Measurements from ENCODE around the gene PKP3. TPM values are rescaled to one million over a fixed set of nuclear protein-coding genes. Genes with fewer than 3 reads are reported as not detected.
"Not testable (repeated sequence)": the region's sequence is repeated elsewhere in the genome, so short reads cannot be mapped to it uniquely, and the experiment has no call there.

The PKP3 gene
- total RNA-seq, 1 experiment from 2014 or later = 0.84 TPM

DNA sequence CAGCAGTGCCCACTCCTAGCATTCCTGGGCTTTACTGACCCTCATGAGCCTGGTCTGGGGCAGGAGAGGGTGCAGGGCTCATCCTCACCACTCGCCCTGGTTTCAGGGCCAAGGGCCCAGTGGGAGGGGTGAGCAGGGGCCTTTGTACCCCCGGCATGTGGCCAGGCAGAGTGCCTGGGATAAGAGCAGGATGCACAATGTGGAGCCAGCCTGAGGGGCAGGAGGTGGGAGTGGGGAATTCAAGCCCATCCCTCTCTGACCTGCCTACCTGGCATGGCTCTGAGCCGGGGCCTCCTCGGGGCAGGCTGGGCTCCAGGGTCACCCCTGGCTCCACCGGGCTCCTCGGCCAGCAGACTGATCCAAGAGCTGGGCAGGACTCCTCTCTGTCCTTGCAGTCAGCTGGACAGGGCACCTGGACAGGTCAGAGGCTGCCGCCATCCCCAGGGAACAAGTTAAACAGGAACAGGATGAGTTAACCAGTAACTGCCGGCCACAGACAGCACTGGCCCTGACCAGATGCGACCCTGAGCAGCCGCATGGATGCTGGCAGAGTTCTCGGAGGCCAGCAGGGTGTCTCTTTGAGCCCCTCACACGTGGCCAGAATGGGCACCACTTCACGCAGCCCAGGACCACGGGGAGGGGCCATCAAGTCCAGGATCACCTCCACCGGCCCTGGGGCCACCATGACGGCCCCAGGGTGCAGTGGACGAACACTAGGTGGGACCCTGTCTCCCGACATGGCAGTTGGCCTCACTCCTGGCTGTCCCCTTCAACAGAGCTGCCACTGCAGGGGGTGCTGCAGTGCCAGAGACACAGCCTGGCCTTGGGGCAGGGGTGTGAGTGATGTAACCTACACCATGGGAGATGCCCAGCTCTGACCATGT is 15.8 kb downstream of the PKP3 start:
- DNase-seq (ENCODE audit: low read depth) = no peak

- DNase-seq (ENCODE audit: low read depth) = not testable (repeated sequence)
These were observed 16.7 kb downstream of the PKP3 start for GRCh38 chr11:410711-411110.

GRCh38 chr11:411520-411919 is 17.5 kb downstream of the PKP3 start:
- DNase-seq (ENCODE audit: low read depth) = not testable (repeated sequence)

DNA sequence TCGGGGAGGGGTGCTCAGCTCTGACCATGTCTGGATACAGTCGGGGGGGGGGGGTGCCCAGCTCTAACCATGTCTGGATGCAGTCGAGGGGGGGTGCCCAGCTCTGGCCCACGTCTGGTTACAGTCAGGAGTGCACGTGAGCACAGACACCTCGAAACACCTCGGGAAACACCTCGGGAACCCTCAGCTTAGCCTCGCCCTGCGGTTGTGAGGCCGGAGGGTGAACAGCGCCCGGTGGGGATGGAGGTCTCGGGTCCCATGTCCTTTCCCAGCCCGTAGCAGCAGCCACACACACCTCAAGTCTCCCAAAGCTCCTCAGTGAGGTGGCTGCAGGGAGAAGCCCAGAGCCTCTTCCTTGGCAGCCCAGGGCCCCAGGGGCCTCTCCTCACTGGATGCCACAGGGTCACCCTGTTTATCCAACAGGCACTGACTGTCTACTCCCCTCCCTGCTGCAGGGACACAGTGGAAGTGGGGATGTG is 18.7 kb downstream of the PKP3 start:
- DNase-seq (ENCODE audit: low read depth) = no peak

DNA sequence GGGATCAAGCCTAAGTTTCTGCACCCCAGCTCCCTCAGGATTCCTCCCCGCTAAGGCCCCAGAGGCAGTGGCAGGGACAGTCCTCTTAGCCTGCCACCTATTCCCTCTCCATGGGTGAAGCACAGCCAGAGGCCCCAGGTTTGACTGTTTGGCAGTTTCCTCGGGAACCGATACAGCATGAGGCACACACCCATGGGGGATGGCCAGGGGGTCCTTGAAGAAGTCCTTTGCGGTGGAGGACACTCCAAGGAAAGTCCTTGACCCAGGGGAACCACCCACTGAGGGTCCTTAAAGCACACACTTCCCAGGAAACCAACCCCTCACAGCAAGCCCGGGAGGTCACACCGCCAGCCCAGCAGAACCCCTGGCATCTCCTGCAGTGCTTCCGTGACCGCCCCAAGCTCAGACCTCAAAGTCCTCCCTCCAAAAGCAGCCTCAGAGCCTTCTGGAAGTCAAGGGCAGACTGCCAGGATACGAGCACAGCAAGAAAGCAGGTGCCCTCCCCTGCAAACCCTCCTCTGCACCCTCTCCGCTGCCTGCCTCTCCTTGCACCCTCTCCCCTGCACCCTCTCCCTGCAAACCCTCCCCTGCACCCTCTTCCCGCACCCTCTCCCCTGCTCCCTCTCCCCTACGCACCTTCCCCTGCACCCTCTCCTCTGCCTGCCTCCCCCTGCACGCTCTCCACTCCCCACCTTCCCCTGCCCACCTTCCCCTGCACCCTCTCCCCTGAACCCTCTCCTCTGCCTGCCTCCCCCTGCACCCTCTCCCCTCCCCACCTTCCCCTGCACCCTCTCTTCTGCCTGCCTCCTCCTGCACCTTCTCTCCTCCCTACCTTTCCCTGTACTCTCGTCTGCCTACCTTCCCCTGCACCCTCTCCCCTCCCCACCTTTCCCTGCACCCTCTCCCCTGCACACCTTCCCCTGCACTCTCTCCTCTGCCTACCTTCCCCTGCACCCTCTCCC is 19.4 kb downstream of the PKP3 start:
- DNase-seq (ENCODE audit: low read depth) = peak; percentile 34

DNA sequence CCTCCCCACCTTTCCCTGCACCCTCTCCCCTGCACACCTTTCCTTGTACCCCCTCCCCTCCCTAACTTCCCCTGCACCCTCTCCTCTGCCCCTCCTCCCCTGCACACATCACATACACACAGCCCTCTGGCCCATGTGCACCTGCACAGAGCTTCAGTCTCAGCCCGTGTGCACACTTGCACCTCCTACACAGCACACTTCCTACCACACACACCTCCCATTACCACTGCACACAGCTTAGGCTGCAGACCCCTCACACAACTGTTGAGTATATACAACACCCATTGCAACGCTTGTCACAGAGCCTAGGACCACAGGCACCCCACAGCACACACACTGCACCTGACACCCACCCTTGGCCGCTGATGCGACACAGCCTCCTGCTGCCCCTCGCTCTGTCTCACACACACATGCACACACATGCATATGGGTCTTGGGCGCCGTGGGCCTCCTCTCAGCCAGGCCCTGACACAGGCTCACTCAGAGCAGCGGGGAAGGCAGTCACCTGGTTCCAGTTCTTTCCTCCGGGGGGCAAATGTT is 20.4 kb downstream of the PKP3 start:
- DNase-seq (ENCODE audit: low read depth) = no peak

DNA sequence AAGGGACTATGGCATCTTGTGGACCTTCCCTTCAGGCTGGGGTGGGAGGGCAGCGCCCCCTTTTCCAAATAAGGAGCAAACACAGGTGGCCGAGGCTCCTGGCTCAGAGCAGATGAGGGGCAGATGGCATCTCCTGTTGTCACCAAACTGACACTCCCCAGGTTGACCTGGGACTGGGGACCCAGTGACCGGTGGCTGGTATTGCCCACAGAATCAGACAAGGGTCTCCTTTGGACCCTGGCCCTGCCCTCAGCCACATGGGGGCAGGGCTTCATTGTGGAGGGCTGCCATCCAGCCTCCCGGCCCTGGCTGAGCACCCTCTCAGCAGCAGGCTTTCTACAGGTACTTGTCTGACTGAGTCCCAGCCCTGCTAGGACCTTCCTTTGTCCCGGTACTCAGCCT is 21.6 kb downstream of the PKP3 start:
- DNase-seq (ENCODE audit: low read depth) = no peak

DNA sequence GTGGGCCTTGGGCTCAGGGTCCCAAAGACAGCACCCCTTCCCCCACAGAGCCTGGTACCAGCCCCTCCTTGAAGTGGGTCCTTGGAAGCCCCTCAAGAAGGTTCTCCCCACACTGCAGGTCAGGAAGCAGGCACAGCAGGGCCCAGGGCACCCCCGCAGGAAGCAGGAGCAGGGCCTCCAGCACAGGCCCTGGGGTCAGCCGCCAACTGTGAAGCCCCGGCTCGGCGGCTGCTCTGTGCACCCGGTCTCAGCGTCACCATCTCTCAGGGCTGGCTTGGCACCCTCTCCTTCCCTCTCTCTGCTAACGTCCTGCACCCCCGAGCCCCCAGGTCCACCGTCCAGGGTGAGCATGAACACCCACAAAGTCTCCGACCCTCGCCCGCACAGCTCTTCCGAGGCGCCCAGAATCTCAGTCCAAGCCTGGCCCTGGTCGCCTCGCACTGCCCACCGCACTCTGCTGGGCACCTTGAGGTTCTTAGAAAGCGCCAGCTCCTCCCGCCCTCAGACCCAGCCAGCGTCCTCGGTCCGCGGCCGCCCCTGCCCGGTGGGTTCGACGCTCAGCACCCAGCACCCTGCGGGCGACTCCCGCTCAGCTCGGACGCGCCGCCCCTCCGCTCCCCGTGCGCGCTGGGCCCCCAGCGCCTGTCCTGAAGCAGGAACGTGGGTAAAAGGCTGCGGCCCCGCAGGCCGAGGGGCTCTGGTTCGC is 22.2 kb downstream of the PKP3 start:
- DNase-seq (ENCODE audit: low read depth) = no peak

DNA sequence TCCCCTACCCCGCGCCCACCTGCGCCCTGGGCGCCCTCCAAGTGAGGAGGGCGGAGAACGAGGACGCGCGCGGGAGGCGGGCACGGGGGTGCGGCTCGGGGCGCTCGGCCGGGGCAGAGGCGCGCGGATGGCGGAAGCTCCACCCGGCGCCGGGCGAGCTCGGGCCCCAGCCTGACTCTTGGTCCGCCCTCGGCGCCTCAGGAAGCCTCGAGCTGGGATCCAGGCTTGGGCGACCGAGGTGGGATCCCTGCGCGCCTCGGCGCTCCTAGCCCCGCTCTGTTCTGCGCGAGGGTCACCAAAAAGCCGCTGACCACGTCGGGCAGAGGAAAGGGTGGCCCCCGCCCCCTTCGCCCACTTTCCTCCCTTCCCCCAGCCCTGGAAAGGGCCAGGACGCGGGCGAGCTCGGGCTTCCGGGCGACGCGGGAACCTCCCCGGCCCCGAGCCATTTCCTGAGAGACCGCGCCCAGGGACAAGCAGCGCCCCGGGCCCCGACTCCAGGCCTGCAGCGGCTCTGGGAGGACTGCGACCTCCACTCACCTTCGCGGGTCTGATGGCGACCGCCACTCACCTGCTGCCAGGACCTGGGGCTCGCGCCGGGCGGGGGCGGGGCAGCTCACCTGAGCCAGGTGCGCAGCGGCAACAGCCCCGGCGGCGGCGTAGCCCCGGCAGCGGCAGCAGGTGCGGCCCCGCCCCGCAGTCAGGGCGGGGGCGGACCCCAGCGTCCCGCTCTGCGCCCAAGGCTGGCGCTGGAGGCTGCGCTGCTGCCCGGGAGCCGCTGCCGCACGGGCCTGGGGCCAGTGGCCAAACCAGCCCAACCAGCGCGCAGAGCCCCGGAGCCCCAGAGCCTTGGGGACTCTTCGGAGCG is 23.0 kb downstream of the PKP3 start:
- no peak for DNase-seq (ENCODE audit: low read depth)

DNA sequence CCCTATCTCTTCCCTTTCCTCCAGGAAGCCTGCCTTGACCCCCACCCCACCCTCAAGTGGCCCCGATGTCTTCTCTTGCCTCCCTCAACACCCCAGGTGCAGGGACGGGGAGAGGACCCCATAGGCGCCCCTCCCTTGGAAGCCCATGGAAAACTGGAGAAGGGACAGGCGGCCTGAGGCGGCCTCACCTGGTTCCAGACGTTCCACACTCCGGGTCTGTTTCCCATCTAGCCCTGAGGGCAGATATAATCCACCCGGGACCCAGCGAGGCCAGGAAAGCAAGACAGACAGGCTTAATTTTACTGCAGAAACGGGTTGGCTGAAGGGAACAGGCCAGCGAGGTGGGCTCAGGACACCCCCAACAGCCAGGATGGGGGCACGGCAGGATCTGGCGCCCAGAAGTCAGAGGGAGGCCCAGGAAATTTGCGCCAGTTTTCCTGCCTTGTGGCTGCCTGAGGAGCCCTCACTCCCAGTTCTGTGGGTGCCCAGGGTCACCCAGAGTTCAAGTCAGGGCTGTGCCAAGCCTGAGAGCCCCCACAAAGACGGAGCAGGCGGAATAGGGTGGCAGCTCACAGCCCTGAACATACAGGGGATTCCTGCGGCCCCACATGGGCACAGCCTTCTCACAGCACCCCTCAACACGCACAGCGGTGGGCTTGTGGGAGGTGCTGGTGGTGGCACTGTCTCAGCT is 23.8 kb downstream of the PKP3 start:
- DNase-seq (ENCODE audit: low read depth) = no peak

DNA sequence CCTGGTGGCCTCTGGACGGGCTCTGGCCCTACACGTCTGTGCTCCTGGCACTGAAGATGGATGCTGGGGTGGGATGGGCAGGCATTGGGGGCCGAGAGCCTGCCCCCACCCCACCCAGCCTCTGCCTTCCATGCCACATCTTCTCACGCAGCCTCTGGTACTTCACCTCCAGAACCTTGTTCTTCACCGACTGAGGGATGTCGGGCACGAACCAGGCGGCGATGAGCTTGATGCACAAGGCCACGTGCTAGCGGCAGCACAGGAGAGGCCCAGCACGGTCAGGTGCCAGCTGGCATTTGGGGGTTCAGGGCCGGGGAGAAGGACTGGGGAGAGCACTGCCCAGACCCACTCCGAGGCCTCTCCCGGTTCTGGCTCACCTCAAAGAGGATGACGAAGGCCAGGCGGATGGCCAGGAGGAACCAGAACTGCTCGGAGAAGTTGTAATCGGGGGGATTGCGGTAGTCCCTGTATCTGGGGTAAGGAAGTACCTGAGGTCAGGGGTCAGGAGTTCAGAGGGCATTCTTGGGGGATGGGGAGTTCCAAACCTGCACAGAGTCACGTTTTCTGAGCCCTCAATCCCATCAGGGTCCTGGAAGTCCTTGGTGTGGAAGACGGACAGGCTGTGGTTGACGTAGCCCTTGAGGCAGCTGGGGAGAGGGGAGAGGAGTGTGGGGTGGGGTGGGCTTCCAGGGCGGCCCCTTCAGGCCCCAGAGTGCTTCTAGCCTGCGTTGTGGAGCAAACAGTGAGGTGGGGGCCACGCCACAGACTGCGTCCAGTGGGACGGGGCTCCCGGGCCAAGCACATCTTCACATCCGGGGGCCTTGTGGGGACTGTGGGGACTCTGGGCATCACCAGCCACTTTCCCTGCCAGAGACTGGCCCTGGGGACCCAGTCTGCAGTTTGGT is 24.6 kb downstream of the PKP3 start:
- no peak for DNase-seq (ENCODE audit: low read depth)

GRCh38 chr11:419248-420005 is 25.4 kb downstream of the PKP3 start:
- DNase-seq (ENCODE audit: low read depth) = no peak

- DNase-seq (ENCODE audit: low read depth) = no peak
These were observed 26.3 kb downstream of the PKP3 start for GRCh38 chr11:420054-420910.

DNA sequence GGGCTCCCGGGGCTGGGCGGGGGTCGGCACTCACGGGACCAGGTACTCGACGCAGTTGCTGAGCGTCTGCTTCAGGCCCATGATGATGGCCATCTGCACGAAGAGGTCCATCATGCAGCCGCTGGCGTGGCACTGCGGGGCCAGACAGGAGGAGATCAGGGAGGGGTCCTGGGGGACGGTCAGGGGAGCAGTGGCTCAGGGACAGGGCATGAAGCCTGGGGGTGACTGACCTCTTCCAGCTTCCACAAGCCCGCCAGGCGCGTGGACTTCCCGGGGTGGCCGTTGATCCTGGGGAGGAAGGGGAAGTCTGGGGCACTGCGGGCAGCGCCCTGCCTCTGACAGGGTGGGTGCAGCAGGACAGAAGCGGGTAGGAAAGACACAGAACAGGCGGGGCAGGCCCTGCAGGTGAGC is 26.9 kb downstream of the PKP3 start:
- DNase-seq (ENCODE audit: low read depth) = no peak

DNA sequence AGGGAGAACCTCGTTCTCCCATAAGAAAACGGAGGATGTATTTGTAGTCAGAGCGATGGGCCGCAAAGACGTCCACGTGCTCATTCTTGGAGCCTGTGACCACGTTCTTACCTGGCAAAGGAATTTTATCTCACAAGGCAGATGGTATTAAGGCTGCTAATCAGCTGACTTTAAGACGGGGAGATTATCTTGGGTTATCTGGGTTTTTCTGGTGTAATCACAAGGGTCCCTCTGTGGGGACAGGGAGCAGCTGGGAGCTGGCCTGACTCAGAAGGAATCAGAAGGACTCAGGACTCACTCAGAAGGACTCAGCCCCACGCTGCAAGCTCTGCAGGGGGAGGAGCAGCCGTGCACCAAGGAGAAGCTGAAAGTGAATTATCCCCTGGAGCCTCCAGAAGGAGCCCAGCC is 28.2 kb downstream of the PKP3 start:
- no peak for DNase-seq (ENCODE audit: low read depth)

- no peak for DNase-seq (ENCODE audit: low read depth)
These were observed 30.2 kb downstream of the PKP3 start for GRCh38 chr11:424232-424631.

- DNase-seq (ENCODE audit: low read depth) = not testable (repeated sequence)
These were observed 30.8 kb downstream of the PKP3 start for GRCh38 chr11:424766-425165.

All from RPMI7951 (cell line).